K562 (cell line): Measurements from ENCODE around the gene MEGF11. TPM values are rescaled to one million over a fixed set of nuclear protein-coding genes. Genes with fewer than 3 reads are reported as not detected.

Experiments used
- ATAC-seq: fragments of 200-7000 bp; cut with Tn5 transposase; 3 replicates; pipeline ENCODE4 v1.9.1; 2020; ENCODE audit warnings: moderate library complexity
- BruUV-seq: library from RNA; stranded (reverse); fragments of 400-500 nt; replicated peaks from 2 replicates; lab custom pipeline; 2021; lab: Mats Ljungman, UMichigan
- CTCF ChIA-PET: fragments of 300-600 bp; formaldehyde crosslinking; extraction: SDS; loops from one replicate; lab custom pipeline; 2021; ENCODE audit warnings: low intra/inter-chr PET ratio; lab: Yijun Ruan, JAX
- POLR2A ChIA-PET: fragments of 300-600, 350-650 bp; sonication (Branson Sonifier 250); formaldehyde crosslinking; extraction: SDS; loops from one replicate; lab custom pipeline; 2021; ENCODE audit warnings: antibody characterized with exemption, inconsistent platforms; lab: Yijun Ruan, JAX
- DNase-seq, 4 experiments: peaks; one replicate each; pipeline versions ENCODE4 v3.0.0 to v3.0.0-alpha.2; 2011 to 2018; ENCODE audit warnings: low spot score in 3 of 4, mixed read lengths in 3 of 4; ENCODE audit errors: extremely low read depth in 1 of 4
- FAIRE-seq: peaks from 2 replicates; lab custom pipeline; 2011; peaks lifted over from hg19 to GRCh38; lab: Jason Lieb, UNC
- H2AFZ ChIP-seq: 2 replicates; pipeline ENCODE4 v1.6.0; 2011; ENCODE audit warnings: low read depth, low read length, control low read depth, inconsistent platforms
- H3K27ac ChIP-seq: fragments of 200-600 bp; 3 replicates; pipeline ENCODE4 v1.8.0; 2011; ENCODE audit warnings: low read depth, mild to moderate bottlenecking, control low read depth, inconsistent platforms, low read length, moderate library complexity, mixed read lengths; ENCODE audit errors: extremely low read depth
- H3K27me3 ChIP-seq, 2 experiments: fragments of 300-600 bp in 1 of 2; 2 replicates in 1 of 2; 3 replicates in 1 of 2; pipeline versions ENCODE4 v1.6.0 to v1.8.0; 2011; ENCODE audit warnings: inconsistent platforms in 2 of 2, low read length in 2 of 2, mild to moderate bottlenecking in 1 of 2, mixed read lengths in 1 of 2, moderate library complexity in 1 of 2; ENCODE audit not compliant: control insufficient read depth in 2 of 2, insufficient read depth in 2 of 2
- H3K36me3 ChIP-seq: fragments of 300-600 bp; 3 replicates; pipeline ENCODE4 v1.8.0; 2011; ENCODE audit warnings: mild to moderate bottlenecking, low read length, inconsistent platforms; ENCODE audit not compliant: control insufficient read depth, insufficient read depth
- H3K4me1 ChIP-seq, 2 experiments: fragments of 200-600 bp in 1 of 2; replicated peaks in 1 of 2; 2 replicates in 1 of 2; 3 replicates in 1 of 2; pipeline versions ENCODE4 v1.5.1 to v1.8.0; 2011; ENCODE audit warnings: inconsistent platforms in 2 of 2, low read length in 2 of 2, mild to moderate bottlenecking in 1 of 2, mixed read lengths in 1 of 2, moderate library complexity in 1 of 2; ENCODE audit not compliant: control insufficient read depth in 2 of 2, insufficient read depth in 2 of 2
- H3K4me2 ChIP-seq: 2 replicates; pipeline ENCODE4 v1.6.1; 2011; ENCODE audit warnings: low read length, control low read depth, inconsistent platforms, mixed read lengths; ENCODE audit not compliant: insufficient read depth
- H3K4me3 ChIP-seq: fragments of 200-600 bp; sonication (generic), shearing (Covaris generic); 2 replicates; pipeline ENCODE4 v1.5.1; 2016; ENCODE audit warnings: control low read depth, inconsistent platforms
- H3K79me2 ChIP-seq: fragments of 200-600 bp; 3 replicates; pipeline ENCODE4 v1.8.0; 2011; ENCODE audit warnings: low read length, inconsistent platforms; ENCODE audit not compliant: control insufficient read depth, insufficient read depth
- H3K9ac ChIP-seq, 2 experiments: 2 replicates each; pipeline versions ENCODE4 v1.6.0 to v1.6.1; 2011; ENCODE audit warnings: low read depth in 2 of 2, low read length in 2 of 2, control low read depth in 1 of 2, inconsistent platforms in 1 of 2, mild to moderate bottlenecking in 1 of 2, mixed read lengths in 1 of 2; ENCODE audit not compliant: insufficient read depth in 1 of 2
- H3K9me1 ChIP-seq: one replicate; pipeline ENCODE4 v1.6.0; 2011; ENCODE audit warnings: inconsistent platforms, mild to moderate bottlenecking, low read length, moderate library complexity; ENCODE audit not compliant: control insufficient read depth, insufficient read depth
- H3K9me3 ChIP-seq: replicated peaks from 2 replicates; pipeline ENCODE4 v1.5.1; 2011; ENCODE audit warnings: low read depth, low read length, inconsistent platforms; ENCODE audit not compliant: control insufficient read depth, insufficient read depth
- H4K20me1 ChIP-seq: replicated peaks from 2 replicates; pipeline ENCODE4 v1.6.1; 2011; ENCODE audit warnings: low read length, inconsistent platforms, mixed read lengths; ENCODE audit not compliant: control insufficient read depth, insufficient read depth
- CXXC5 ChIP-seq: fragments of 250-450 bp; sonication (Bioruptor Pico); IDR thresholded peaks from 2 replicates; pipeline ENCODE4 v1.8.0; 2022; ENCODE audit warnings: inconsistent platforms, mild to moderate bottlenecking, moderate library complexity
- IRF2 ChIP-seq: sonication (generic); formaldehyde crosslinking; IDR thresholded peaks from 2 replicates; pipeline ENCODE4 v1.8.1; 2022; ENCODE audit warnings: mild to moderate bottlenecking, missing genetic modification reagents
- MEF2A ChIP-seq: IDR thresholded peaks from 2 replicates; pipeline ENCODE4 v1.6.1; 2011; ENCODE audit warnings: low read depth, mild to moderate bottlenecking, low read length, moderate library complexity; ENCODE audit not compliant: control insufficient read depth
- MTA2 ChIP-seq: fragments of 450-650 bp; IDR thresholded peaks from 2 replicates; pipeline ENCODE4 v1.6.1; 2016; ENCODE audit warnings: low read depth
- NFIC ChIP-seq: fragments of 450-650 bp; IDR thresholded peaks from 2 replicates; pipeline ENCODE4 v1.6.1; 2017; ENCODE audit warnings: mild to moderate bottlenecking, inconsistent platforms
- NR2F6 ChIP-seq: fragments of 450-650 bp; formaldehyde crosslinking; IDR thresholded peaks from 2 replicates; pipeline ENCODE4 v1.4.0; 2020; ENCODE audit warnings: mild to moderate bottlenecking
- NRF1 ChIP-seq, 2 experiments: fragments of 450-650 bp; IDR thresholded peaks in 1 of 2; conservative IDR thresholded peaks in 1 of 2; 2 replicates each; pipeline ENCODE4 v1.6.1; 2014; ENCODE audit warnings: mild to moderate bottlenecking in 2 of 2
- PTRF ChIP-seq: fragments of 450-650 bp; IDR thresholded peaks from 2 replicates; pipeline ENCODE4 v1.6.1; 2016; ENCODE audit warnings: mild to moderate bottlenecking, missing genetic modification characterization, missing compliant biosample characterization
- RBFOX2 ChIP-seq: fragments of 200-400 bp; formaldehyde crosslinking; IDR thresholded peaks from 2 replicates; pipeline ENCODE4 v1.6.1; 2017; ENCODE audit warnings: low read depth, mild to moderate bottlenecking, low read length, moderate library complexity
- RFX7 ChIP-seq: fragments of 250-450 bp; sonication (Bioruptor Pico); IDR thresholded peaks from 2 replicates; pipeline ENCODE4 v1.5.1; 2021; ENCODE audit warnings: mild to moderate bottlenecking
- SNAPC5 ChIP-seq: fragments of 250-450 bp; sonication (Bioruptor Pico); IDR thresholded peaks from 2 replicates; pipeline ENCODE4 v1.8.0; 2021; ENCODE audit warnings: moderate library complexity, mild to moderate bottlenecking, inconsistent platforms
- TAF9B ChIP-seq: fragments of 450-650 bp; IDR thresholded peaks from 2 replicates; pipeline ENCODE4 v1.6.1; 2018; ENCODE audit warnings: mild to moderate bottlenecking; ENCODE audit not compliant: partially characterized antibody
- U2AF1 ChIP-seq: fragments of 200-400 bp; formaldehyde crosslinking; optimal IDR thresholded peaks from 2 replicates; pipeline ENCODE3; 2017; ENCODE audit warnings: mild to moderate bottlenecking, low read depth, low read length, moderate library complexity
- ZNF143 ChIP-seq: sonication (generic); formaldehyde crosslinking; IDR thresholded peaks from 2 replicates; pipeline ENCODE4 v1.9.0; 2022; ENCODE audit warnings: mild to moderate bottlenecking, missing genetic modification reagents
- ZNF165 ChIP-seq: fragments of 250-450 bp; sonication (Bioruptor Pico); IDR thresholded peaks from 2 replicates; pipeline ENCODE4 v1.4.0; 2020; ENCODE audit warnings: borderline replicate concordance
- ZNF23 ChIP-seq: fragments of 250-450 bp; sonication (Bioruptor Pico); IDR thresholded peaks from 2 replicates; pipeline ENCODE4 v1.4.0; 2020; ENCODE audit warnings: mild to moderate bottlenecking
- ZNF253 ChIP-seq: fragments of 250-450 bp; sonication (Bioruptor Pico); conservative IDR thresholded peaks from 2 replicates; pipeline ENCODE4 v1.6.1; 2021; ENCODE audit warnings: mild to moderate bottlenecking
- ZNF316 ChIP-seq: fragments of 450-650 bp; IDR thresholded peaks from 2 replicates; pipeline ENCODE4 v1.6.1; 2016
- WGBS: fragments of 100-300 bp; shearing (Covaris generic); methylation state at CpG from one replicate; pipeline ENCODE4 v1.1.6; 2016; ENCODE audit warnings: low coverage, mixed read lengths; ENCODE audit not compliant: insufficient coverage; ENCODE audit errors: missing lambda C conversion rate; 5-methylcytosine and 5-hydroxymethylcytosine counted together
- in situ Hi-C: fragments of 300-500 bp; cut with MboI; formaldehyde crosslinking; loops from 4 replicates; pipeline ENCODE4 v1.15.0; 2018; ENCODE audit warnings: inconsistent platforms, mixed read lengths
- intact Hi-C: fragments of 100-400 bp; cut with micrococcal nuclease; formaldehyde crosslinking; loops from 2 replicates; pipeline ENCODE4 v1.14.2; 2022
- polyA plus RNA-seq, 8 experiments: library from polyadenylated mRNA; depleted of rRNA in 4 of 8; stranded (reverse) in 5 of 8; unstranded in 3 of 8; fragments of >200 nt; fragmentation: Nextera tagmentation in 2 of 8; fragmentation: Illumina TruSeq in 1 of 8; extraction: Ambion mirVana in 2 of 8; extraction: Trizol in 1 of 8; gene quantifications; 2 replicates each; pipeline versions ENCODE4 v1.2.1 to v1.2.3, GENCODE V29; 2011 to 2014; ENCODE audit warnings: inconsistent platforms in 1 of 8, missing spikeins in 1 of 8
- total RNA-seq, 7 experiments: library from RNA; depleted of rRNA in 6 of 7; stranded (reverse); fragments of >200 nt in 6 of 7; fragmentation: Illumina TruSeq in 2 of 7; extraction: Trizol in 2 of 7; gene quantifications; 2 replicates each; pipeline versions ENCODE4 v1.2.1 to v1.2.3, GENCODE V29; 2011 to 2021; ENCODE audit warnings: low replicate concordance in 1 of 7

MEGF11 gene
- total and polyA plus RNA-seq, 9 of the 15 experiments (the other 6 are each of a cell fraction or from before 2014, with no cell fraction given): 0.06 to 0.23 (median 0.20) TPM; not detected in 6

GRCh38 chr15:66006986-66007385, 246.6 kb downstream of the MEGF11 start:
- ChIA-PET CTCF (no interaction called here), POLR2A (no interaction called here)
- Histone ChIP-seq H3K9me1 (no peaks in the 10 kb centered on the region), H3K4me3 (no peak overlapping the region), H3K27ac (no peak overlapping the region), H3K4me1 (no peaks in the 10 kb centered on the region), H2AFZ (no peak overlapping the region), H3K36me3 (no peaks in the 10 kb centered on the region), H3K79me2 (no peaks in the 10 kb centered on the region), H3K9me3 (no peaks in the 10 kb centered on the region), H4K20me1 (no peaks in the 10 kb centered on the region; the same call in 1 of the 2 replicates), H3K9ac (no peak overlapping the region), H3K4me2 (no peak overlapping the region), H3K27me3 (no peaks in the 10 kb centered on the region)
- no peak for TF ChIP-seq MTA2
- TF ChIP-seq SNAPC5 (CRISPR knock-in tag): no peak
- no peak for TF ChIP-seq ZNF23
- TF ChIP-seq PTRF (tag): no peak
- TF ChIP-seq TAF9B: no peak
- intact Hi-C loops (no loop called here), in situ Hi-C loops (no loop called here)
- no peak for DNase-seq
- FAIRE-seq: no peak
- BruUV-seq: no TSS peak
- ATAC-seq: no peak
- WGBS: under 1% methylated on average over 7 of the region's 7 CpGs

- CTCF ChIA-PET: no interaction called here
- in situ Hi-C loops (no loop called here), intact Hi-C loops (no loop called here)
- BruUV-seq: no TSS peak
- ATAC-seq: peak; percentile 57
- H2AFZ ChIP-seq: no peak overlapping the region
- peak; percentile 78 for FAIRE-seq
- WGBS: 1% methylated on average over 6 of the region's 6 CpGs
- H3K79me2 ChIP-seq: no peaks in the 10 kb centered on the region
- no peaks in the 10 kb centered on the region for H3K4me1 ChIP-seq
- H4K20me1 ChIP-seq: no peaks in the 10 kb centered on the region
- DNase-seq: peak; percentile 40 to 62 (median 50)
- no peaks in the 10 kb centered on the region for H3K36me3 ChIP-seq
- no peak overlapping the region for H3K9ac ChIP-seq
- peaks cover 0 to 8% of the 10 kb centered on the region in 2 experiments; a peak in 1 of 5 replicates for H3K27me3 ChIP-seq
- no peaks in the 10 kb centered on the region for H3K9me1 ChIP-seq
- no peak overlapping the region for H3K4me3 ChIP-seq
- H3K4me2 ChIP-seq: no peak overlapping the region
- POLR2A ChIA-PET: no interaction called here
- H3K9me3 ChIP-seq: no peaks in the 10 kb centered on the region
- no peak overlapping the region for H3K27ac ChIP-seq
- TF ChIP-seq NRF1 (conservative IDR thresholded peaks at IDR 0.05 in 1 of 2, IDR thresholded peaks at IDR 0.05 in 1 of 2): no peak
- no peak for TF ChIP-seq RBFOX2
- no peak for TF ChIP-seq ZNF316
- no peak for TF ChIP-seq NR2F6 (CRISPR knock-in tag)
- TF ChIP-seq RFX7 (CRISPR knock-in tag): no peak
- TF ChIP-seq ZNF253: no peak
- no peak for TF ChIP-seq ZNF165 (CRISPR knock-in tag)
- no peak for TF ChIP-seq ZNF143 (CRISPR knock-in tag)
- no peak for TF ChIP-seq IRF2 (CRISPR knock-in tag)
- TF ChIP-seq CXXC5: peak; percentile 35; the same call in 1 of the 2 replicates
- no peak for TF ChIP-seq MEF2A
- TF ChIP-seq NFIC: 0 out of 2 replicates have a peak, but pooled peaks have one; percentile 12
- no peak for TF ChIP-seq U2AF1
Measured at GRCh38 chr15:66004618-66005262, 248.8 kb downstream of the MEGF11 start.
